T-helper 2 cell (primary cell): ENCODE results near the gene PTPRG.

Source experiments
- DNase-seq, 5 experiments: peaks; one replicate each; pipeline versions ENCODE4 v3.0.0 to v3.0.0-alpha.2; 2012 to 2022

Gene PTPRG

GRCh38 chr3:61832375-61833229 is 271.2 kb downstream of the PTPRG start:
- DNase-seq: no peak

DNA sequence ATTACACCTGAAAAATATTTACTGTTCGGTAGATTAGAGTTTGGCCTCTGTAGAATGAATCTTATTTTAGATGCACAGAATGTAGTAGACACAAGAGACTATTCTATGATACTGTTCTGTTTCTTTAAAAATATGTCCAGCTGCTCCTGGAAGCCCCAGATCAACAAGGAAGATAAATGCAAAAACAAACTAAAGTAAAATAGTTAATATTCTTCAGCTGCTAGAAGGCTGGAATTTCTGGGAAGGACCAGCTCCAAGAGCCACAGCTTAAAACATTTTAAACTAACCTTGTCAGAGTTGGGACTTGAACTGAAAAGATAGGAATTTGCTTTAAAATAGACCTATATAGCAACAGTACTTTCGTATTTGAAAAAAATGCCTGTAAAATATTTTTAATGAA is 277.9 kb downstream of the PTPRG start:
- no peak for DNase-seq

GRCh38 chr3:61841111-61841845 is 279.9 kb downstream of the PTPRG start:
- DNase-seq: no peak

DNA sequence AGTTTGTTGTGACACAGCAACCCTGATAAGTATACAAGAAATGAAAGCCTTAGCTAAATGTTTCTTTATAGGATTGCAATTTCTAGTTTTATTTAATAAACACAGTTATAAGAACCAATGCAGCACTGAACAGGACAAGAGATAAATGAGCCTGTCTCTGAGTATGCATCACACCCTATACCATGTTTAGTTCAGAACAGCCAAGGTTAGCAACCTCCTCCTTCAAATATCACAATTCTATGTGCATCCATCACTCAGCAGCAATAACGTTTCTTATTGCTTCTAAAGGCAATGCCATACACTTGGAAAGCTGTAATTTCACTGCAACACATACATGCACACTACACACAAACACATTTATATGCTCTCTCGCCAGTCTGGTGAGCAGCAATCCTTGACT is 280.6 kb downstream of the PTPRG start:
- no peak for DNase-seq

- no peak for DNase-seq
These were observed 283.0 kb downstream of the PTPRG start for GRCh38 chr3:61844346-61844745.

GRCh38 chr3:61846488-61846887 is 285.1 kb downstream of the PTPRG start:
- no peak for DNase-seq

DNA sequence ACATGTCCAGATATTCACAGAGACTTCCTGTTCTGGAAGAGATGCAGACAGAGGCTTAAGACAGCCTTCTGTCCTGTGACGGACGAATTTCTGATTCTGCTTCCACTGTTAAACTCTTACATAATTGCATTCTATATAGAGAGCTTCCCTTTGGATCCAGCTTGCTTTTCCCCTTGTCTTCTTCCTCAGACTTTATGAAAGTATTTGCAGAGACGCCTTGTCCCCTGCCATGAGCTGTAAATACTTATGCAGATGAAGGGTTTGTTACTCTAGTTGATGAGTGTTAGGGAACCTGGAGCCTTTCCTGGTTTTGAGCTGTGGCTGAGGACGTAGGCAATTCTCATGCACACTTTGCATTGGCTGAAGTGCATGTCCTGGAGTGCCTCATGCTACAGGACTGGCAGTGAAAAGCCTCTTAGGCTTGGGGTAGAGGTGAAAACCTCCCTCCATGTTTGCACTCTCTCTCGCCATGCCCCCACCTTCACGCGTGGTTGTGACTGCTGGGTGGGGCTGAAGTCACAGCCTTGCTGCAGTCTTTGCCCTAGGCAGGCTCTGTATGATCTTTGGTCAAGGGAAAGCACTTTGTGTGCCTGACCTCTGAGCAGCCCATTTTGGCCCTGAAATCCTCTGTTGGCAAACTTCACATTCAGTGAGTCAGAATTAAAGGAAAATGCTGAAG is 286.6 kb downstream of the PTPRG start:
- DNase-seq: no peak

- no peak for DNase-seq
These were observed 287.5 kb downstream of the PTPRG start for GRCh38 chr3:61848885-61849284.

DNA sequence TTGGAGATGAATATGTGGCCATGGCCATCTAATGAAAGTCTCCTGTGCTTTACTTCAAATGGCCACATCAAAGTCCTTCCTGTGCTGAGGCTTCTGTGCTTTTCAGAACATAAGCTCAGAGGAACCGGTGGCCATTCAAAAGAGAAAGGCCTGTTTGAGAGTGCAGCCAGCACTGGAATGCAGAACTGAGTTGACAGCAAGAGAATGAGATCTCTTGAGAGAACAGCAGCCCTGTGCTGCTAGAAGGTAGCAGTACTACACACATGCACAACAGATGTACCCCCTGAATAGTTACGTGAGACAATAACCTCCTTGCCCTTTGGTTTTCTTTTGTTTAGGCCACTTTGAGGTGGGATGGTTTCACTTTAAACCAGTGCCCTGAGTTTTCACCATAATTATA is 292.5 kb downstream of the PTPRG start:
- no peak for DNase-seq

DNA sequence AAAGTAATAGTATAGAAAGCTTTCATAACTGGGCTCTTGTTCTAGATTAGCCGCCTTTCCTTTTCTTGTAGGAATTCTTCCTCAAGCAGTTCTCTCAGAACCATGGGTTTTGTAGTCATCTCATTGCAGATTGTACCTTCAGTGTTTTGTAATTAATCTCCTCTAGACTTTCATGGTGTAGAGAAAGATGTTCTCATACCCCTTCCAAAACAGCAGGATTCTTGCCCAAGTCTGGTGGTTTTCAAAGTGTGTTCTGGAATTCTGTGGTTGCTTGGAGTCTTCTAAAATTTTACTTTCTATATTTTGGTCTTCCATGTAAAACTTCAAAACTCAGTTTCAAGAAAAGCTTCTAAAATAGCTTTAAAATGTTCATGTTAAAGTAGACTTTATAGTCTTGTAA is 293.8 kb downstream of the PTPRG start:
- no peak for DNase-seq

DNA sequence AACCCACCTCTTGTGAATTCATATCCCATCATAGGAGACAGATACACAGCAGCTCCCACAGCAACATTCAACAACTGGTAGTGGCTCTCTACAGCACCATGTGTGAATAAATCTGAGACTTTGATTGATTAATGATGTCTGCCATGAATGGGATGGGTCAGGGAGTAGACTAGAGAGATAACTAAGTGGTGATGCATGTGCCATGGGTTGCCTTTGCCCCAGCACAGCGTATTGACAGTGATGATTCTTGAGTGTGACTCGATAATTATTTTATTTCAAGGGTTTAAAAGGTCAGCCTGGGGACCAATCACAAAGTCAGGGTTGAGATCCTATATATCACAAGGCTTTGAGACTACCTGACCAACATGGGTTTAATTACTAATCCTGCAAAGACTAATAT is 295.9 kb downstream of the PTPRG start:
- no peak for DNase-seq

GRCh38 chr3:61858054-61858453 is 296.7 kb downstream of the PTPRG start:
- DNase-seq: no peak

DNA sequence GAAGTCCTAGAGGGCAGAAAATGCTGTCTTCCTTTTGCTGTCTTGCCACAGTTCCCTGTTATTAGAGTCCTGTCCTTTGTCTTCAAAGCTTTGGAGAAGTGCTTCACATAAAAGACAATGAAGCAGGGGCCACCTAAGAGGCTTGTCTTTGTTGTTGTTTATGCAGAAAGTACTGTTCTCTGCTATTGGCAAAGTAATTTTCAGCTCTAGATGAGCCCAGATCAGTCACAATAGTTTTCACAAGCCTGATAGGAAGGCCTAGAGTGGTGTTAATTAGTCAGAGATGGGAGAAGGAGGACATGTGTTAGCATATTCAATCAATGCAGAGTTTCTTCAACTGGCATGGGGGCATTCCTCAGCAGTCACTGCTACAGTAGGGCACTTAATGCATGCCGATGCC is 300.0 kb downstream of the PTPRG start:
- DNase-seq: no peak

DNA sequence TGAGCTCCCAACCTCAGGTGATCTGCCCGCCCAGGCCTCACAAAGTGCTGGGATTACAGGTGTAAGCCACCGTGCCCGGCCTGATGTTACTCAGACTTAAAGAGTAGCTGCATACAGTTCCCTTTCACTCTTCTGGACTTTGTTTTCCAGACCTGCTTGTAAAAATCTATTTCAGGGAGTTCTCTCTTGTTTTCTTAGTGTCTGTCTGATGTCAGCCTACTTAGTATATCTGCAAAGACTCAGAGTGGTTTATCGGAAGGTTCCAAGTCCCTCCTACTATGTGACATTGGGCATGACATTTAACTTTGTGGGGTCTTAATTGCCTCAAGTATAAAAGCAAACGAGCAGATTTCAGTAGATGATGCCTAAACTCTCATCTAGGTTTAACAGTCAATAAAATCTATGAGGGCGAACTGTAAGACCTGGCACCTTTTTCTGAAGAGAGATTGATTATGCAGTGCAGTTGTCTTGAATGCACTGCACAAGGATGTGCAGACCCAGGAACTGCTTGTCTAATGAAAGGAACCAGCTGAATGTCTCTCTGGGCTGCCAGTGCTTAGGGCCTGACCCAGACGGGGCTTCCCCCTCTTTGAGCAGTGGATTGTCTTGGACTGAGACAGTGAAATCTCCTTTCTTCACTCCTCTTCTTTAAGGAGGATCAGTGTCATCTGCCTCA is 301.4 kb downstream of the PTPRG start:
- DNase-seq: no peak

GRCh38 chr3:61863579-61863978 is 302.2 kb downstream of the PTPRG start:
- DNase-seq: no peak

DNA sequence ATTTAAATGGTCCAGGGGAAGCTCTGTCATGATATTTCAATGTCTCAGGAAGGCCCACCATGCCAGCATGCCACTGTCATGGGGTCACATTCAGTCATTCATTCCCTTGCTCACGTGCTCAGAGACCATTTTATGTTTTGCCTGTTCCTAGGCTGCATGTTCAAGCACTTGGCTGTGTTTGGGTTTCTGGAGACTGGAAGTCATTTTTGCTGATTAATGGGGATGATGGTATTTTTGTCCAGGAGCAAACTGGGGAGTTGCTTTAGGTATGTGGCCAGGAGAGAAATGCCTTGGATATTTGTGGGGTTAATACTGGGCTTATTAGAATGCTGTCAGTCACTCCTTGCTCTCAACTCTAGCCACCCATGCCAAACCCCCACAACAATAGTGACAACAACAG is 303.5 kb downstream of the PTPRG start:
- no peak for DNase-seq

DNA sequence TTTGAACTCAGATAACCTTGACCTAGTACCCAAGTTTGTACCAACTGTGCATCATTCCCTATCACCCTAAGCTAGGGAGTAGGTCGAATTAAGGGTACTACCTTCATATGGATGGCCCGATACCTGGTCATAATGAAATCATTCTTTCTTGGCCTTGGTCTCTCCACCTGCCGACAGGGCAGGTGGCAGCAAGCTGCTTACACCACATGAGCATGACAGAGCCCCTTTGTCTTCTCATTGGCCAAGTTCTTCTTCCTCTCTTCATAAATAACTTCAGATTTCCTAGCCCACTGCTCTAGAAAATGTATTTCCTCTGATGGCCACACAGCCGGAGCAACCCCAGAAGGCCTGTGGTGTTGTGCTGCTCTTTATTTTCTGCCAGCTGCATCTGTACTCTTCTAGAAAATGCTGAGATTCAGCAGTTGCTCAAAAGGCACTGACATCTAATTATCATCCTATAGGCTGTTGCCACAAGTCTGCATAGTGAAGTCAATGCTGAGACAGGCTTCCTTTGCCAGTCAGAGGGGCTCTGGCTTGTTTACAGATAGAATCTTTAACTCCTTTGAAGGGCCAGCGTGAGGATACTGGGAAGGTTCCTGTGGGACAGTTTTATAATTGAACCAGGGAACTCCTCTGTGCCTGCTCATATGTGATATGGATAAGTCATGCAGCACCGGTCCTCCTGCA is 304.2 kb downstream of the PTPRG start:
- DNase-seq: no peak

GRCh38 chr3:61866153-61866542 is 304.8 kb downstream of the PTPRG start:
- no peak for DNase-seq

- no peak for DNase-seq
These were observed 305.6 kb downstream of the PTPRG start for GRCh38 chr3:61866961-61867461.

- no peak for DNase-seq
These were observed 307.1 kb downstream of the PTPRG start for GRCh38 chr3:61868499-61868898.

DNA sequence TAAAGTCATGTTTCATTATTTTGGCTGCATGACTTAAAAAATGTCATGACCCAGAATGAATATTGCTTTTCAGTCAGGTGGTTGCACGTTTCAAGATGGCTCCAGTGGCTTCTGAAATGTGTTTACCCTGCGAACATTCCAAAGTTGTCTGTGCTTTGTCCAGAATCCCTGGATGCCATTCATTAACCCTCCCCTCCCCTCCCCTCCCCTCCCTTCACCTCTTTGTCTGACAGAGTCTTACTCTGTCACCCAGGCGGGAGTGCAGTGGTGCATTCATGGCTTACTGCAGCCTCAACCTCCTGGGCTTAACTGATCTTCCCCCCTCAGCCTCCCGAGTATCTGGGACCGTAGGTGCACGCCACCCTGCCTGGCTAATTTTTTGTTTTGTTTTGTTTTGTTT is 308.0 kb downstream of the PTPRG start:
- DNase-seq: no peak

- DNase-seq: no peak
These were observed 310.3 kb downstream of the PTPRG start for GRCh38 chr3:61871644-61872043.
